Activated CD8-positive, alpha-beta T cell treated with anti-CD3 and anti-CD28 coated beads, Interleukin-2, amount 10 ng/mL, durations not matched to agents 7 days and 5 days (primary cell): Measurements from ENCODE around the gene PTPN1. TPM values are rescaled to one million over a fixed set of nuclear protein-coding genes. Genes with fewer than 3 reads are reported as not detected.
A peak's percentile ranks its signal among the peaks of the same experiment; 100 is the strongest.

Experiments used
- ATAC-seq: fragments of 150-1000 bp; cut with Tn5 transposase; one replicate; pipeline ENCODE4 v1.10.0; 2021; ENCODE audit warnings: moderate library complexity
- CTCF ChIA-PET: fragments of 350-600 bp; sonication (Branson Sonifier 250); formaldehyde crosslinking; loops from one replicate; lab custom pipeline; 2021; ENCODE audit warnings: antibody characterized with exemption; lab: Charles Lee
- POLR2A ChIA-PET: fragments of 350-600 bp; sonication (Branson Sonifier 250); formaldehyde crosslinking; loops from one replicate; lab custom pipeline; 2021; ENCODE audit warnings: antibody characterized with exemption; lab: Charles Lee
- DNase-seq: peaks from one replicate; pipeline ENCODE4 v3.0.0-alpha.2; 2020
- H3K27ac Mint-ChIP-seq: one replicate; pipeline ENCODE4 v1.8.0; 2021; ENCODE audit warnings: mild to moderate bottlenecking, mixed read lengths
- H3K27me3 Mint-ChIP-seq: one replicate; pipeline ENCODE4 v1.8.0; 2021; ENCODE audit warnings: low read depth, mixed read lengths
- H3K36me3 Mint-ChIP-seq: one replicate; pipeline ENCODE4 v1.8.0; 2021; ENCODE audit warnings: low read depth, mixed read lengths
- H3K4me1 Mint-ChIP-seq: one replicate; pipeline ENCODE4 v1.8.0; 2021; ENCODE audit warnings: low read depth, mixed read lengths
- H3K4me3 Mint-ChIP-seq: one replicate; pipeline ENCODE4 v1.8.0; 2021; ENCODE audit warnings: mild to moderate bottlenecking, mixed read lengths
- H3K9me3 Mint-ChIP-seq: one replicate; pipeline ENCODE4 v1.8.0; 2022; ENCODE audit warnings: mixed read lengths; ENCODE audit not compliant: insufficient read depth
- total RNA-seq, 2 experiments: library from RNA; stranded (reverse); gene quantifications; one replicate each; pipeline ENCODE4 v1.2.3, GENCODE V29; 2021

PTPN1 gene
- total RNA-seq, 2 experiments from 2014 or later, result 59.7 to 62.5 TPM

DNA sequence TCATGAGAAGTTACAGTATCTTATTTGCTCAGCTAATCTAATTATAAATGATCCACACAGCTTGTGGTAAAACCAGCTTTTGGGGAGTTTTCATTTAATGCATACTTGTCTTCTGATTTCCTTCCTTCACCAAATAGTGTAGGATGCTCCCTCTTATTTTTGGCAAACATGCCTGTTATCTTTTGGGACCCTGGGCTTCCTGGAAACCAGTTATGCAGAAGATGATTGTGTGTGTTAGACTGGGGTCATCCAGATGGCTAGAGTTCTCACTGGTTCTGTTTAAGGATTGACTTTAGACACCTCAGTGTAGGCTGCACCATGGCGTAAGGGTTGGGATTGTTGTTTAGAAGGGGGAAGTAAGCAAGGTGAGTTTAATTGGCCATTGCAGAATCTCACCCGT, 61.3 kb downstream of the PTPN1 start:
- Mint-ChIP-seq H3K36me3 (peaks cover 67% of the 10 kb centered on the region), H3K4me3 (no peak overlapping the region), H3K27ac (no peak overlapping the region), H3K27me3 (no peaks in the 10 kb centered on the region), H3K4me1 (peaks cover 50% of the 10 kb centered on the region), H3K9me3 (no peaks in the 10 kb centered on the region)
- CTCF ChIA-PET, result interaction anchor here (1.0 to 9.2 kb wide), 5 partner anchors 8 to 93 kb away, joined by 3 to 158 read pairs (median 6); partner anchors contain the start of gene PTPN1
- POLR2A ChIA-PET, result no interaction called here
- DNase-seq, result no peak
- ATAC-seq, result no peak

DNA sequence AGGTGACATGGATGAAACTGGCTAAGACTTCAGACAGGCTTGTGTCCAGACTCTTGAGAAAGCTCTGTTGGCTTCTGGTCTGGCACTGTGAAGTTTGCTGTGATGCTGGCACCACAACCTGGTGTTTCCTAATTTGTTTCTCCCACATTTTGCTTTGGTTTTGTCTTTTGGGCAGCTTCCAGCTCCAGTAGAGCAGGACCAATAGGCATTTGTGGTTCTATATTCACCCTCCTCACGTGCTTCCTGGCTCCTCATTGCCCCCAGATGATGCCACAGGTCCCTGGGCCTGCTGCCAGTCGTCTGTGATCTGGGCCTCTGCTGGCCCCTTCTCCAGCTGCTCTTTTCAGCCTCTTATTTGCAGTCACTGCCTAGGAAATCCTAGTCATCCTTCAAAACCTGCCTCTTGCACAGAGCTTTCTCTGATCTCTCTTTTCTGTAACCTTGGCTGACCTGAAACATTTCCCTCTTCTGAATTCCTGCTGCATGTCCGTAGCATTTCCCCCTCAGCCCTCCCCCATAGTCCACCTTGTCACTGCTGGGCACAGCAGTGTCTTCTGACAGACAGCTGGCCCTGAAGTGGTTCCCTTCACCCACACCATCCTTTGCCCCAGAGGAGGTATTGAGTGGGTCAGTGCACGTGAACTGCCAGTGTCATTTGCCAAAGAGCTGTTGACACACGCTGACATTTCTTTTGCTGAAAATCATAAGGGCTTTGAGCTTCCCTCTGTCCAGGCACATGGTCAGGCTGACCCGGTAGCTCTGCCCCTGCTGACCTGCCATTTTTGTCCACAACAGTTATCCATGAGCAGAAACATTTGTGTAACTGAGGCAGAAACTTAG, 63.0 kb downstream of the PTPN1 start:
- no peaks in the 10 kb centered on the region for H3K27me3 Mint-ChIP-seq

DNA sequence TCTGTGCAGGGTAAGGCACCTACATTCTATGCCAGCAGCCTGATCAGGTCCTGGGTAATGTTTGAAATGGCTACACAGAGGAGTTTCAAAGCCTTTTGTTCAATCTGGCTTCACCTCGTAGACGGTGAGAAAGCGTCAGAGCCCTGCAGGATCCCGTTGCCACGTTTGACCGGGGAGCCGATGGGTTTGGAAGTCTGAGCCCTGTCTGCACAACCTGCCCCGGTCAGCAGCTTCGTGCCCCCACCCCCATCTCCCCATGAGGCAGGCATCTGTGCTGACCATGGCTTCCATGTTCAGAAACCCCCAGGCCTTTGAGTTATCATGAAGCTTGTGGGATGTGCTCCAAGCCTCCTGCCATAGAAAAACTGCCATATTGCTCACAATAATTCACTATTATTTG, 63.9 kb downstream of the PTPN1 start:
- Mint-ChIP-seq H3K27me3 (no peaks in the 10 kb centered on the region), H3K27ac (peak overlapping the region; percentile 52), H3K4me1 (peaks cover 42% of the 10 kb centered on the region), H3K36me3 (peaks cover 65% of the 10 kb centered on the region), H3K9me3 (no peaks in the 10 kb centered on the region), H3K4me3 (no peak overlapping the region)
- ATAC-seq, result no peak
- DNase-seq, result no peak
- POLR2A ChIA-PET, result interaction anchor here (0.5 to 0.9 kb wide), 3 partner anchors 61 to 427 kb away, joined by 3 read pairs; no protein-coding TSS in a partner anchor
- CTCF ChIA-PET, result interaction anchor here (0.9 to 9.2 kb wide), 15 partner anchors 9 to 454 kb away, joined by 3 to 158 read pairs (median 10); partner anchors contain the start of gene PTPN1

More for the DNA sequence above, 63.0 kb downstream of the PTPN1 start:
- DNase-seq (no peak), ATAC-seq (no peak)
- peak overlapping the region; percentile 1 for H3K27ac Mint-ChIP-seq
- ChIA-PET CTCF (interaction anchor here (0.7 to 9.2 kb wide), 12 partner anchors 8 to 453 kb away, joined by 3 to 158 read pairs (median 6); partner anchors contain the start of gene PTPN1), POLR2A (no interaction called here)
- peaks cover 62% of the 10 kb centered on the region for H3K36me3 Mint-ChIP-seq
- no peak overlapping the region for H3K4me3 Mint-ChIP-seq
- no peaks in the 10 kb centered on the region for H3K9me3 Mint-ChIP-seq
- H3K4me1 Mint-ChIP-seq, result peaks cover 47% of the 10 kb centered on the region

DNA sequence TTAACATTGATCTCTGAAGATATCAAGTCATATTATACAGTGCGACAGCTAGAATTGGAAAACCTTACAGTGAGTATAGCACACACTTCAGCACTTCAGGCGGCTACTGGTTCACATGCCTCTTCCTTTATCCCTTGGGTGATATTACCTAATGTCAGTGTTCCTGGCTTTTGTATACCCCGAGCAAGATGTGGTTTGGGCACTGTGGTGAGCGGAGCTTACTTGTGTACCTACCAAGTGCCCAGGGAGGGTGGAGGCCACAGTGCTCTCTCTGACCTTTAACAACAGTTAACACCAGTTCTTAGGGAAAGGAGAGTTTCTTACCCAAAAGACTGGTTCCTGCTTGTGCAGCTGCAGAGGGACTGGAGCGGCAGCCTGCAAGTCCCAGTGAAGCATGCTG, 64.4 kb downstream of the PTPN1 start:
- H3K27me3 Mint-ChIP-seq, result no peaks in the 10 kb centered on the region
- H3K9me3 Mint-ChIP-seq, result no peaks in the 10 kb centered on the region
- H3K4me1 Mint-ChIP-seq, result peaks cover 37% of the 10 kb centered on the region
- no peak for ATAC-seq
- peaks cover 65% of the 10 kb centered on the region for H3K36me3 Mint-ChIP-seq
- ChIA-PET CTCF (interaction anchor here (0.7 to 9.2 kb wide), 17 partner anchors 10 to 270 kb away, joined by 3 to 158 read pairs (median 8); partner anchors contain the start of gene PTPN1), POLR2A (interaction anchor here (0.6 to 1.3 kb wide), 3 partner anchors 61 to 427 kb away, joined by 3 read pairs; partner anchors contain the start of gene PTPN1)
- no peak for DNase-seq
- H3K4me3 Mint-ChIP-seq, result no peak overlapping the region
- H3K27ac Mint-ChIP-seq, result peak overlapping the region; percentile 52

DNA sequence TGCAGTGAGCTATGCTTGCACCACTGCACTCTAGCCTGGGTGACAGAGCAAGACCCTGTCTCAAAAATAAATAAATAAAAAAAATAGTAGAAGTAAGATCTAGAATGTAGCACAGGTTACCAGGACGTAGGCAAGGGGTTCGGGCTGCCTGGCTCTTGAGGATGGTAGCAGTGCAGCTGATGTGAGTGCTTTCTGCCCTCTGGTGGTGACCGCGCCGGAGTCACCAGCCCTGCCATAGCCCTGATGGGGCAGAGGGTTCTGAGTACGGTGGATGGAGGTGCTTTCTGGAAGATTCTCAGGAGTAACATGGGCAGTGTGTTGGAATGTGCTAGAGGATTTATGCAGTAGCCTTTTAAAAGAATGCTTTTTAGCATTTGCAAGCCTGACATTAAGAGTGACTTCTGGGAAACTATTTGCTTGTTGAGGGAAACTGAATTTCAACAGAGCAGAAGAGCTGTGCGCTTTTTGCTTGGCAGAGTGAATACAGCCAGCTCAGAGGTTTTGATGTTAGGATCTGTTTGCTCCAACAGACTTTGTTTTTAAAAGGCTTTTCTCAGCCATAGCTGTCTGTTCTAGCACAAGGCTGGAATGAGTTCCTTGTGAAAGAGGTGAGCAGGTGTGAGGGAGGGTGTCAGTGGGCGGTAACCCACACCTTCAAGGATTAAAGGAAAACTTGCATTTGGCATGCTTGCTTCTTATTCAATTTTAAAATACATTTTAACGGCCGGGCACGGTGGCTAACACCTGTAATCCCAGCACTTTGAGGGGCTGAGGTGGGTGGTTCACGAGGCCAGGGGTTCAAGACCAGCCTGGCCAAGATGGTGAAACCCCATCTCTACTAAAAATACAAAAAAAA, 65.9 kb downstream of the PTPN1 start:
- Mint-ChIP-seq H3K27ac (peak overlapping the region; percentile 62), H3K36me3 (peaks cover 69% of the 10 kb centered on the region), H3K9me3 (no peaks in the 10 kb centered on the region), H3K4me1 (peaks cover 22% of the 10 kb centered on the region), H3K4me3 (no peak overlapping the region), H3K27me3 (no peaks in the 10 kb centered on the region)
- ChIA-PET POLR2A (interaction anchor here (1.3 kb wide), 1 partner anchor 66 kb away, joined by 3 read pairs; the partner anchor contains the start of gene PTPN1), CTCF (interaction anchor here (0.6 to 9.2 kb wide), 28 partner anchors 10 to 605 kb away, joined by 3 to 158 read pairs (median 5); partner anchors contain the start of gene PTPN1)
- peak; percentile 88 for ATAC-seq
- DNase-seq, result peak; percentile 74

DNA sequence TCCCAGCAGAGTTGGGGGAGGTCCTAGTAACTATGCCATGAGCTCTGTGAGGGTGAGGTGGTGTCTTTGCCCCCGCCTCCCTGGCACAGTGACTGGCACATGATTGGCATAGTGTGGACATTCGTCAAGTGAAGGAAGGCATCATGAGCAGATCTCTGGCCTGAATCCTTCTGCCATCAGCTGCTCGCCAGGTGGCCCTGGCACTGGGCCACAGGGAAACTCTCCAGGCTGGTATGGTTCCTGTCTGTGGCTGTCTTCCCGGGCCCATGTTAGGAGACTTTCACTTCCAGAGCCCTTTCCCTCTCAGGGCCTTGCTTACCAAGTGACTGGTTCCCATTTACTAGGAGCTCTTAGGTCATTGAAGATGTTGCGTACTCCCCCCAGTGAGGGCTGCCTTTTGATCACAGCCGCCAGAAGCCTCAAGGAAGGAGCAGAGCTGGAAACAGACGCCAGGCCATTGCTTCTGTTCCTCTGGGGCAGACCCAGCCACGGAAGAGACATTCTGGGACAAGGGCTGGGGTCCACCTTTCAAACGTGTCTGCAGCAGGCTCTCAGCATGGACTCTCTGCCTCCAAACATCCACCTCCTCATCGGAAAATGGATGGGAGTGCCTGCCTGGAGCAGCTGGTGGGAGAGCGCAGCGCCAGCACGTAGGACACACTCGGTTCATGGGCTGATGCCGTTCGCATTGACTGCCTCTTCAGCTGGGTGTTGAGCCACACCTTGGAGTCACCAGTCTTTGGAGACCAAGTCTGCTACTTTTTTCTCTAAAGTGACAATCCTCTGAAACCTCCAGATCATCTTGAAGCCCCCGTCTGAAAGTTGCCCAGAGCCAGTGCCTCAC, 67.2 kb downstream of the PTPN1 start:
- ChIA-PET CTCF (interaction anchor here (0.6 to 9.2 kb wide), 6 partner anchors 11 to 606 kb away, joined by 3 to 158 read pairs (median 19); partner anchors contain the start of gene PTPN1), POLR2A (no interaction called here)
- no peak for DNase-seq
- Mint-ChIP-seq H3K27ac (no peak overlapping the region), H3K36me3 (peaks cover 74% of the 10 kb centered on the region), H3K4me1 (peaks cover 13% of the 10 kb centered on the region), H3K4me3 (no peak overlapping the region), H3K9me3 (no peaks in the 10 kb centered on the region), H3K27me3 (no peaks in the 10 kb centered on the region)
- ATAC-seq, result no peak

DNA sequence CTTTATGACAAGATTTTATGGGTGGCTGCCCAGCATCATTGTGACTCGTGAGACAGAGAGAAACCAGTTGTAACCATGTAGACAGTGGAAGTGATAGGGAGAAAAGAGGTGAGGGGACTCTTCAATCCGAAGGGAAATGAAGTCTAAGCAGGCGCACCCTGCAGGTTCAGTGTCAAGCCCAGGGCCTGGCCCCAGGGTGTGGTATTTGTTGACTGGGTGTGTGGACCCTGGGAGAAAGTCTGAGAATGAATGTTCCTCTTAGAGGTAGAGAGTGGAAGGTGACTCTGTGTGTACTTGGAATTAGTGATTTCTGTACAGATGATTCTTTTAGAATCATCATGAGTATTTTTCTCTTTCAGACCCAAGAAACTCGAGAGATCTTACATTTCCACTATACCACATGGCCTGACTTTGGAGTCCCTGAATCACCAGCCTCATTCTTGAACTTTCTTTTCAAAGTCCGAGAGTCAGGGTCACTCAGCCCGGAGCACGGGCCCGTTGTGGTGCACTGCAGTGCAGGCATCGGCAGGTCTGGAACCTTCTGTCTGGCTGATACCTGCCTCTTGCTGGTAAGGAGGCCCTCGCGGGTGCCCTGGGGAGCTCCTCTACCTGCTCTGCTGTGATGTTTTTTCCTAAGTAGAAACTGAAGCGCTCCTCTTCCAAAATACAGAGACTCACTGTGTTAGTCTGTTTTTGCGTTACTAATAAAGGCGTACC, 68.0 kb downstream of the PTPN1 start:
- H3K4me3 Mint-ChIP-seq, result no peak overlapping the region
- CTCF ChIA-PET, result interaction anchor here (0.7 to 9.2 kb wide), 11 partner anchors 10 to 390 kb away, joined by 3 to 158 read pairs (median 8); partner anchors contain the start of gene PTPN1
- H3K27ac Mint-ChIP-seq, result no peak overlapping the region
- H3K27me3 Mint-ChIP-seq, result no peaks in the 10 kb centered on the region
- ATAC-seq (no peak), DNase-seq (no peak)
- POLR2A ChIA-PET, result interaction anchor here (1.2 kb wide), 1 partner anchor 114 kb away, joined by 3 read pairs; no protein-coding TSS in a partner anchor
- H3K36me3 Mint-ChIP-seq, result peaks cover 79% of the 10 kb centered on the region
- H3K9me3 Mint-ChIP-seq, result no peaks in the 10 kb centered on the region
- peaks cover 8% of the 10 kb centered on the region for H3K4me1 Mint-ChIP-seq

DNA sequence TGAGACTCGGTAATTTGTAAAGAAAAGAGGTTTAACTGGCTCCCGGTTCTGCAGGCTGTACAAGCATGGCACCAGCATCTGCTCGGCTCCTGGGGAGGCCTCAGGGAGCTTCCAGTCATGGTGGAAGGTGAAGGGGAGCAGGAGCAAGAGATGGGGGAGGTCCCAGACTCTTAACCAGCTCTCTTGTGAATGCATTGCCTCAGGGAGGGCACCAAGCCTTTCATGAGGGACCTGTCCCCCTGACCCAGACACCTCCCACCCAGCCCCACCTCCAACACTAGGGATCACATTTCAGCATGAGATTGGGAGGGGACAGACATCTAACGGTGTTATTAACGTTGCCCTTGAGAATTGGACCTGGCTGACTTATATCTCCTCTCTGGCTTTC, 68.6 kb downstream of the PTPN1 start:
- ChIA-PET CTCF (interaction anchor here (0.7 to 2.5 kb wide), 17 partner anchors 10 to 391 kb away, joined by 3 to 22 read pairs (median 5); no protein-coding TSS in a partner anchor), POLR2A (interaction anchor here (1.2 kb wide), 1 partner anchor 115 kb away, joined by 3 read pairs; no protein-coding TSS in a partner anchor)
- Mint-ChIP-seq H3K9me3 (no peaks in the 10 kb centered on the region), H3K4me3 (no peak overlapping the region), H3K4me1 (peaks cover 10% of the 10 kb centered on the region), H3K27me3 (no peaks in the 10 kb centered on the region), H3K36me3 (peaks cover 81% of the 10 kb centered on the region), H3K27ac (no peak overlapping the region)
- ATAC-seq (no peak), DNase-seq (no peak)

DNA sequence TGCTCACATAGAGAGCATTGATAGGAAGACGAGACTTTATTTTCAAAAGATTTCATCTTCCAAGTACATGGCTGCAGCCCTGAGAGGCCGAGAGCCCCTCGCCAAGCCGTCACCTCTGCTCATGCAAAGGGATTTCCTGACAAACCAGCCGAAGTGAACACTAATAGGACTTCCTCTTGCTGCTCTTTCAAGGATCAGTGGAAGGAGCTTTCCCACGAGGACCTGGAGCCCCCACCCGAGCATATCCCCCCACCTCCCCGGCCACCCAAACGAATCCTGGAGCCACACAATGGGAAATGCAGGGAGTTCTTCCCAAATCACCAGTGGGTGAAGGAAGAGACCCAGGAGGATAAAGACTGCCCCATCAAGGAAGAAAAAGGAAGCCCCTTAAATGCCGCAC, 69.3 kb downstream of the PTPN1 start:
- POLR2A ChIA-PET, result interaction anchor here (1.2 kb wide), 1 partner anchor 116 kb away, joined by 3 read pairs; no protein-coding TSS in a partner anchor
- Mint-ChIP-seq H3K9me3 (no peaks in the 10 kb centered on the region), H3K36me3 (peaks cover 79% of the 10 kb centered on the region), H3K4me3 (no peak overlapping the region), H3K4me1 (peaks cover 8% of the 10 kb centered on the region), H3K27ac (no peak overlapping the region), H3K27me3 (no peaks in the 10 kb centered on the region)
- ATAC-seq, result no peak
- CTCF ChIA-PET, result interaction anchor here (0.6 to 2.5 kb wide), 23 partner anchors 8 to 391 kb away, joined by 3 to 22 read pairs (median 5); partner anchors contain the start of gene PTPN1
- DNase-seq, result no peak
